GM23338 (cell line): Measurements from ENCODE around the gene KRT3. TPM values are rescaled to one million over a fixed set of nuclear protein-coding genes. Genes with fewer than 3 reads are reported as not detected.

Experiments
- ATAC-seq: fragments of 200-7000 bp; cut with Tn5 transposase; 3 replicates; pipeline ENCODE4 v1.9.1; 2020
- DNase-seq: peaks from one replicate; pipeline ENCODE4 v3.0.0-alpha.2; 2015; ENCODE audit warnings: low spot score
- H2AFZ ChIP-seq: fragments of 200-600 bp; sonication (generic); 2 replicates; pipeline ENCODE4 v1.8.0; 2016; ENCODE audit warnings: antibody characterized with exemption, mild to moderate bottlenecking, moderate library complexity
- H3F3A ChIP-seq: fragments of 200-600 bp; sonication (generic); replicated peaks from 2 replicates; pipeline ENCODE4 v1.8.0; 2017; ENCODE audit warnings: antibody characterized with exemption, mixed run types, low read depth
- H3K27ac ChIP-seq: fragments of 200-600 bp; sonication (generic); 2 replicates; pipeline ENCODE4 v1.6.1; 2016; ENCODE audit warnings: low read depth
- H3K27me3 ChIP-seq: fragments of 200-600 bp; sonication (generic); 2 replicates; pipeline ENCODE4 v1.8.0; 2016; ENCODE audit warnings: mild to moderate bottlenecking, mixed run types, moderate library complexity; ENCODE audit not compliant: insufficient read depth
- H3K36me3 ChIP-seq: fragments of 200-600 bp; sonication (generic); 2 replicates; pipeline ENCODE4 v1.8.0; 2016; ENCODE audit warnings: mild to moderate bottlenecking; ENCODE audit not compliant: insufficient read depth
- H3K4me1 ChIP-seq: fragments of 200-600 bp; sonication (generic); 2 replicates; pipeline ENCODE4 v1.8.0; 2016; ENCODE audit warnings: mild to moderate bottlenecking, moderate library complexity; ENCODE audit not compliant: insufficient read depth
- H3K4me2 ChIP-seq: fragments of 200-600 bp; sonication (generic); 2 replicates; pipeline ENCODE4 v1.7.1; 2017; ENCODE audit warnings: mixed run types
- H3K4me3 ChIP-seq: fragments of 200-600 bp; sonication (generic); 2 replicates; pipeline ENCODE4 v1.6.1; 2016; ENCODE audit warnings: mixed run types
- H3K79me2 ChIP-seq: fragments of 200-600 bp; sonication (generic); replicated peaks from 2 replicates; pipeline ENCODE4 v1.8.0; 2017; ENCODE audit warnings: mild to moderate bottlenecking; ENCODE audit not compliant: insufficient read depth
- H3K9me2 ChIP-seq: fragments of 200-600 bp; sonication (generic); 2 replicates; pipeline ENCODE4 v1.8.0; 2017; ENCODE audit not compliant: insufficient read depth
- H4K20me1 ChIP-seq: fragments of 200-600 bp; sonication (generic); replicated peaks from 2 replicates; pipeline ENCODE4 v1.8.0; 2017; ENCODE audit warnings: mild to moderate bottlenecking; ENCODE audit not compliant: insufficient read depth
- H3K27ac Mint-ChIP-seq: 2 replicates; pipeline ENCODE4 v1.8.0; 2020; ENCODE audit warnings: inconsistent platforms, mild to moderate bottlenecking, moderate library complexity, mixed read lengths
- H3K27me3 Mint-ChIP-seq: 3 replicates; pipeline ENCODE4 v1.8.0; 2022; ENCODE audit warnings: low read depth, mild to moderate bottlenecking, moderate library complexity, mixed read lengths, inconsistent platforms; ENCODE audit not compliant: insufficient read depth, poor library complexity
- H3K36me3 Mint-ChIP-seq: 3 replicates; pipeline ENCODE4 v1.8.0; 2021; ENCODE audit warnings: low read depth, mild to moderate bottlenecking, inconsistent platforms, moderate library complexity, mixed read lengths
- H3K4me1 Mint-ChIP-seq: 3 replicates; pipeline ENCODE4 v1.8.0; 2020; ENCODE audit warnings: mild to moderate bottlenecking, inconsistent platforms, mixed read lengths
- H3K4me3 Mint-ChIP-seq: 3 replicates; pipeline ENCODE4 v1.8.0; 2021; ENCODE audit warnings: moderate library complexity, mild to moderate bottlenecking, inconsistent platforms, mixed read lengths
- H3K9me3 Mint-ChIP-seq: 3 replicates; pipeline ENCODE4 v1.8.0; 2020; ENCODE audit warnings: moderate library complexity, mild to moderate bottlenecking, inconsistent platforms, mixed read lengths
- JUNB ChIP-seq: IDR thresholded peaks from one replicate; pipeline ENCODE4 v1.6.1; 2016; ENCODE audit warnings: antibody characterized with exemption; ENCODE audit not compliant: unreplicated experiment
- NANOG ChIP-seq: IDR thresholded peaks from 2 replicates; pipeline ENCODE4 v1.6.1; 2016; ENCODE audit warnings: antibody characterized with exemption, borderline replicate concordance
- POLR2AphosphoS5 ChIP-seq: IDR thresholded peaks from 2 replicates; pipeline ENCODE4 v1.6.1; 2016; ENCODE audit warnings: antibody characterized with exemption, low read depth
- REST ChIP-seq: IDR thresholded peaks from one replicate; pipeline ENCODE4 v1.6.1; 2018; ENCODE audit warnings: antibody characterized with exemption; ENCODE audit not compliant: unreplicated experiment
- STAT1 ChIP-seq: IDR thresholded peaks from one replicate; pipeline ENCODE4 v1.6.1; 2016; ENCODE audit warnings: antibody characterized with exemption; ENCODE audit not compliant: unreplicated experiment
- polyA plus RNA-seq: library from polyadenylated mRNA; unstranded; fragments of >200 nt; fragmentation: Nextera tagmentation; extraction: Ambion mirVana; gene quantifications from 2 replicates; pipeline ENCODE4 v1.2.1, GENCODE V29; 2016
- total RNA-seq: library from RNA; depleted of rRNA; stranded (reverse); fragments of >200 nt; shearing (Covaris generic); gene quantifications from 2 replicates; pipeline ENCODE4 v1.2.3, GENCODE V29; 2014
- TF ChIP-seq, protein P1 (sequence below): IDR thresholded peaks from 2 replicates; pipeline ENCODE4 v1.6.1; 2016; ENCODE audit warnings: antibody characterized with exemption

KRT3 gene
- total and polyA plus RNA-seq, 2 experiments from 2014 or later: not detected

DNA sequence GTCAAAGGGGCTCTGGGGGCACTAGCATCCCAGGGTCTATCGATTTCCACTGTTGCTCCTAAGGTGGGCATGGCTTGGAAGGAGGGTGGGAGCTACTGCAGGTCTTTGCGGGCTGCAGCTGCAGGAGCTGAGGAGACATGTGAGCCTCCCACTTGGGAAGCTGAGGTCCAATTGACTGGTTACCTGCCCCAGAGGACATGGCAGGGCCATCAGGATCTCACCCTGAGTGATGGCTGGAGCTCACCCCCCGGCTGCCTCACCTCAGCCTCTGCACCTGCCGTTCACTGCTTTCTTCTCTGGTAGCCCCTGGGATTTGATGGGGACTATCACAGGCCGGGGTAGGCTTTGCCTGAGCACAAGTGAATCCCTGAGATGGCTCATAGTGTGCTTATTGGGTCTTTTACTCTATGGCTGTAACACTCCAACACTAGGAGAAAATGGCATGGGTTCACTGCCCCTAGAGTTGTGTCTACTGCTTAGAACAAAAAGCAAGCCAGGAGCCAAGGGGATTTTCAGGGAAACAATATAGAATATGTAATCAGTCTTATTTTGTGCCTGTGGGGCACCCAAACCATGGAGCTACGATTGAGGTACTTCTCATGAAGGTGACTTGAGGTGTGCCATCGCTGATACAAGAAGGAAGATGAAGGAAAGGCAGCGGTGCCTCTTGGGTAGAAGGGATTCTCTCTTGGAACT, 21.2 kb upstream of the KRT3 start (continued):
- TF ChIP-seq REST (no peak), NANOG (no peak)

DNA sequence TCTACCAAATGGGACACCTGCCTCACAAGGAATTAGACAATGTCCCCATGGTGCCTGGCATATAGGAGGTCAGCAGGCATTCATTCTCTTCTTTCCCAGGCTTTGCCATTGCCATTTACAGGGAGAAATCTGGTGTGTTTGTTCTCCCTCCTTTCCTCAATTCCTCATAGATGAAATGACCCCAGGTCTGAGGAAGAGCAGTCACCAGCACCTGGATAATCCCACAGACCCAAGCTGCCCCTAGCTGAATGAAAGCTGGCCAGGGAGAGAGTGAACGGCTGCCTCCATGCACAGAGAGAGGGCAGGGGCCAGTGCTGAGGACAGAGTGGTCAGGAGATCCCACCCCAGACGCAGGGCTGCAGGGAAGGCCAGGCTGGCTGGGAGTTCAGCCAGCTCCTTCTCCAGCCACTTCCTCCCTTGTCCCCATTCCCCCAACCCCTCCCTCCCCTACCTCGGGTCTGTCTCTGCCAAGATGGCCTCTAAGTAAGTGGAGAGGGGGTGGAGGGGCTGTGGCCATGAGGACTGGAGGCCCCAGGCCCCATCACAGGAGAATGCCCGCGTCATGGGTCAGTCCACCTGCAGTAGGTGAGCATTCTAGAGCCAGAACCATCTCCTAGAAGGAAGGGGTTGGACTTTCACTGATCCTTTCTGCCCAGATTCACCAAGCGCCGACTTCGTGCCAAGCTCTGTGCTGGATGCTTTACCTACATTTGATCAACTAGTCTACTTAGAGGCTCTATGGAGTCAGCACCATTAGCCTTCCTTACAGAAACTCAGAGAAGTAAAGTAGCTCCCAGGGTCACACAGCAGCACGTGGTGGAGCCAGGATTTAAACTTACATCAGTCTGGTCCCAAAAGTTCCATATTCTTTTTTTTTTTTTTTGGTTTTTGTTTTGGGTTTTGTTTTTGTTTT, 20.0 kb upstream of the KRT3 start:
- no peak overlapping the region for H3K4me3 Mint-ChIP-seq

DNA sequence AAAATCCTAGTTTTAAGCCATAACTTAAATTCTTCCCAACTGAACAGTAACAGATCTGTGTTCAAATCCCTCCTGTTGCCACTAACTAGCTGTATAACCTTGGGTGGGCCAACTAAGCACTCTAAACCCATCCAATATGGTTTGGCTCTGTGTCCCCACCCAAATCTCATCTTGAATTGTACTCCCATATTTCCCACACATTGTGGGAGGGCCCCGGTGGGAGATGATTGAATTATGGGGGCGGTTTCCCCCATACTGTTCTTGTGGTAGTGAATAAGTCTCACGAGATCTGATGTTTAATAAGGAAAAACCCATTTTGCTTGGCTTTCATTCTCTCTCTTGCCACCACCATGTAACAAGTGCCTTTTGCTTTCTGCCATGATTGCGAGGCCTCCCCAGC, 19.2 kb upstream of the KRT3 start:
- Histone ChIP-seq H3K9me2 (no peaks in the 10 kb centered on the region), H3K4me1 (no peaks in the 10 kb centered on the region), H4K20me1 (no peaks in the 10 kb centered on the region), H3K36me3 (no peaks in the 10 kb centered on the region), H3K27me3 (no peaks in the 10 kb centered on the region), H2AFZ (no peak overlapping the region), H3K27ac (no peak overlapping the region), H3K4me2 (no peak overlapping the region), H3F3A (no peaks in the 10 kb centered on the region), H3K79me2 (no peaks in the 10 kb centered on the region), H3K4me3 (no peak overlapping the region)
- Mint-ChIP-seq H3K4me1 (no peaks in the 10 kb centered on the region), H3K9me3 (no peaks in the 10 kb centered on the region), H3K4me3 (no peak overlapping the region), H3K27me3 (peaks cover 4% of the 10 kb centered on the region), H3K27ac (no peak overlapping the region), H3K36me3 (no peaks in the 10 kb centered on the region)
- ATAC-seq (no peak), DNase-seq (no peak)
- no peak for TF ChIP-seq POLR2AphosphoS5

More for the DNA sequence above, 20.0 kb upstream of the KRT3 start:
- Mint-ChIP-seq H3K9me3 (no peaks in the 10 kb centered on the region), H3K27ac (no peak overlapping the region), H3K4me1 (no peaks in the 10 kb centered on the region), H3K36me3 (no peaks in the 10 kb centered on the region), H3K27me3 (peaks cover 4% of the 10 kb centered on the region)
- H3K27ac ChIP-seq: no peak overlapping the region
- H3K79me2 ChIP-seq: no peaks in the 10 kb centered on the region
- no peaks in the 10 kb centered on the region for H3K9me2 ChIP-seq
- no peaks in the 10 kb centered on the region for H4K20me1 ChIP-seq
- no peaks in the 10 kb centered on the region for H3K27me3 ChIP-seq
- H3F3A ChIP-seq: no peaks in the 10 kb centered on the region
- H3K4me1 ChIP-seq: no peaks in the 10 kb centered on the region
- no peak overlapping the region for H2AFZ ChIP-seq
- no peak for TF ChIP-seq STAT1
- TF ChIP-seq, protein P1, sequence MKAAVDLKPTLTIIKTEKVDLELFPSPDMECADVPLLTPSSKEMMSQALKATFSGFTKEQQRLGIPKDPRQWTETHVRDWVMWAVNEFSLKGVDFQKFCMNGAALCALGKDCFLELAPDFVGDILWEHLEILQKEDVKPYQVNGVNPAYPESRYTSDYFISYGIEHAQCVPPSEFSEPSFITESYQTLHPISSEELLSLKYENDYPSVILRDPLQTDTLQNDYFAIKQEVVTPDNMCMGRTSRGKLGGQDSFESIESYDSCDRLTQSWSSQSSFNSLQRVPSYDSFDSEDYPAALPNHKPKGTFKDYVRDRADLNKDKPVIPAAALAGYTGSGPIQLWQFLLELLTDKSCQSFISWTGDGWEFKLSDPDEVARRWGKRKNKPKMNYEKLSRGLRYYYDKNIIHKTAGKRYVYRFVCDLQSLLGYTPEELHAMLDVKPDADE: no peak
- TF ChIP-seq JUNB: no peak
- H3K36me3 ChIP-seq: no peaks in the 10 kb centered on the region
- ATAC-seq: no peak
- no peak overlapping the region for H3K4me2 ChIP-seq
- H3K4me3 ChIP-seq: no peak overlapping the region
- no peak for DNase-seq
